NCI-H2029 treated with DMSO at 0.1 percent for 48 hours (cell line): ENCODE measurements around the gene NEK11.
"Not testable (repeated sequence)": the region's sequence is repeated elsewhere in the genome, so short reads cannot be mapped to it uniquely, and the experiment has no call there.

ENCODE experiments used
- DNase-seq: peaks from one replicate; lab custom pipeline; 2025; lab: John Stamatoyannopoulos, UW

The NEK11 gene

GRCh38 chr3:131360191-131360755 lies 333.6 kb downstream of the NEK11 start:
- DNase-seq: no peak

GRCh38 chr3:131361066-131361463 lies 334.4 kb downstream of the NEK11 start:
- not testable (repeated sequence) for DNase-seq

GRCh38 chr3:131361464-131362421 lies 335.1 kb downstream of the NEK11 start:
- DNase-seq: peak; percentile 1

GRCh38 chr3:131363275-131363674 lies 336.6 kb downstream of the NEK11 start:
- DNase-seq: no peak

GRCh38 chr3:131370935-131371687 lies 344.4 kb downstream of the NEK11 start:
- DNase-seq: no peak

- DNase-seq: no peak
Measured at GRCh38 chr3:131371688-131372066, 345.0 kb downstream of the NEK11 start.

- DNase-seq: no peak
Measured at GRCh38 chr3:131374741-131375140, 348.1 kb downstream of the NEK11 start.

- DNase-seq: not testable (repeated sequence)
Measured at GRCh38 chr3:131380821-131381444, 354.3 kb downstream of the NEK11 start.

GRCh38 chr3:131381445-131382291 lies 355.0 kb downstream of the NEK11 start, which contains the start of gene NUDT16:
Gene NUDT16, plus strand, starts transcription at chr3:131381774. Its CDS starts 31 bp downstream, at chr3:131381805.
- DNase-seq: peak; percentile 74

GRCh38 chr3:131386429-131387165 lies 359.9 kb downstream of the NEK11 start:
- no peak for DNase-seq

- no peak for DNase-seq
Measured at GRCh38 chr3:131387796-131388489, 361.3 kb downstream of the NEK11 start.

- no peak for DNase-seq
Measured at GRCh38 chr3:131388490-131388799, 361.8 kb downstream of the NEK11 start.

- DNase-seq: no peak
Measured at GRCh38 chr3:131390331-131390730, 363.7 kb downstream of the NEK11 start.

- no peak for DNase-seq
Measured at GRCh38 chr3:131393051-131393450, 366.4 kb downstream of the NEK11 start.

GRCh38 chr3:131393868-131394267 lies 367.2 kb downstream of the NEK11 start:
- no peak for DNase-seq

- DNase-seq: no peak
Measured at GRCh38 chr3:131394400-131394799, 367.7 kb downstream of the NEK11 start.

- no peak for DNase-seq
Measured at GRCh38 chr3:131396170-131396569, 369.5 kb downstream of the NEK11 start.

- no peak for DNase-seq
Measured at GRCh38 chr3:131397889-131398288, 371.2 kb downstream of the NEK11 start.
